Psoas muscle (tissue), 8 donors: Measurements from ENCODE around the gene FBXO17. TPM values are rescaled to one million over a fixed set of nuclear protein-coding genes. Genes with fewer than 3 reads are reported as not detected.
"Not testable (repeated sequence)": the region's sequence is repeated elsewhere in the genome, so short reads cannot be mapped to it uniquely, and the experiment has no call there.

Experiments used
- ATAC-seq, 4 donors: fragments of 200-7000 bp; cut with Tn5 transposase; one replicate each; pipeline ENCODE4 v1.9.1; 2020; ENCODE audit warnings: moderate library complexity in 3 of 4, mild to moderate bottlenecking in 2 of 4
- DNase-seq, 2 donors: peaks; one replicate each; pipeline ENCODE4 v3.0.0-alpha.2; 2020
- H3K27ac ChIP-seq: fragments of 200-600 bp; one replicate; pipeline ENCODE4 v1.8.0; 2022
- H3K27me3 ChIP-seq, 3 donors: fragments of 200-600 bp in 1 of 3; one replicate each; pipeline versions ENCODE4 v1.6.1 to v1.8.0; 2013 to 2022; ENCODE audit warnings: low read length in 2 of 3, mild to moderate bottlenecking in 2 of 3, moderate library complexity in 1 of 3; ENCODE audit not compliant: insufficient read depth in 3 of 3
- H3K36me3 ChIP-seq, 2 donors: fragments of 200-600 bp in 1 of 2; one replicate each; pipeline versions ENCODE4 v1.6.1 to v1.8.0; 2013 to 2022; ENCODE audit warnings: low read depth in 1 of 2, mild to moderate bottlenecking in 1 of 2, moderate library complexity in 1 of 2; ENCODE audit not compliant: insufficient read depth in 1 of 2
- H3K4me1 ChIP-seq: fragments of 200-600 bp; one replicate; pipeline ENCODE4 v1.8.0; 2022
- H3K4me3 ChIP-seq: fragments of 200-600 bp; one replicate; pipeline ENCODE4 v1.8.0; 2022; ENCODE audit warnings: mild to moderate bottlenecking
- H3K9me3 ChIP-seq: fragments of 200-600 bp; one replicate; pipeline ENCODE4 v1.8.0; 2022
- CTCF ChIP-seq: fragments of 200-600 bp; IDR thresholded peaks from one replicate; pipeline ENCODE4 v1.8.0; 2022; ENCODE audit warnings: antibody characterized with exemption
- WGBS, 3 donors: extraction: QIAGEN DNeasy Blood & Tissue Kit; methylation state at CpG; one replicate each; pipeline versions ENCODE4 v1.1.6 to v1.1.7; 2013; 5-methylcytosine and 5-hydroxymethylcytosine counted together
- intact Hi-C, 2 donors: fragments of 100-400 bp; cut with DNase I; formaldehyde crosslinking; loops; one replicate each; pipeline versions ENCODE4 v1.11.0 to v1.14.2; 2022
- polyA plus RNA-seq, 3 donors: library from polyadenylated mRNA; stranded (reverse); fragments of 200-250 nt; gene quantifications; one replicate each; pipeline ENCODE4 v1.2.3, GENCODE V29; 2013
- total RNA-seq, 4 donors: library from RNA; stranded (reverse); fragmentation: NEBNext Ultra II Directional in 2 of 4; extraction: Animal tissue kit (Norgen Biotek cat#: 25700) in 2 of 4; gene quantifications; one replicate each; pipeline versions ENCODE4 v1.2.1 to v1.2.4, GENCODE V29; 2021 to 2023
- donor health status: healthy with polysubstance abuse.
- donor health status: DM: no; HTN: no; CAD: no; lungs with moderate emphysema.
- donor health status: Bipolar disorder and iron deficiency.
- donor health status: healthy.
- donor health status: DM: yes; HTN: yes; CAD: no.
- donor health status: DM: no; HTN: no; CAD: no.
- donor health status: DM: no; HTN: no; CAD: no.
- donor health status: DM: yes; HTN: yes; CAD: no.

The FBXO17 gene
- total and polyA plus RNA-seq, 7 donors: 1.6 to 4.3 (median 2.2) TPM

DNA sequence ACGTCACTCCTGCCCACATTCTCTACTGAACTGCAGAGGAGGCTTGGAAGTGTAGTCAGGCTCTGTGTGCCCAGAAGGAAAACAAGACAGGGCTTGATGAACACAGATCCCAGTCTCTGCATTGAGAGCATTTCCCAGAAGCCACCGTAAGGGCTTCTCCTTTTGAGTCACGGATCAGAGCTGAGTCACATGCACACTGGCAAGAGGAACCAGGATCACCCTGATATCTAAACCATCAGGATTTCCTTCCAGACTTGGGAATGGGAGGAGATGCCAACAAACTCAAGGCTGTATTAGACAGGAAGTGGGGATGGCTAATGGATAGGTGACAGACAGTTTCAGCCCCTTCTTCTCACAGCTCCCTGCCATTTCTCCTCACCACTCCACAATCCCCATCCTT lies 17.7 kb upstream of the FBXO17 start:
- intact Hi-C loops: loop anchor here in 1 of 2 donors (5.0 kb wide), 1 partner anchor 1564 kb away; no protein-coding TSS in a partner anchor
- ATAC-seq (no peak), DNase-seq (no peak)
- H3K4me3 ChIP-seq: no peak overlapping the region
- H3K36me3 ChIP-seq: no peaks in the 10 kb centered on the region
- TF ChIP-seq CTCF: no peak
- H3K27ac ChIP-seq: no peak overlapping the region
- H3K9me3 ChIP-seq: no peaks in the 10 kb centered on the region
- H3K4me1 ChIP-seq: no peaks in the 10 kb centered on the region
- peaks cover 0 to 15% (median 4%) of the 10 kb centered on the region in 3 donors for H3K27me3 ChIP-seq
- WGBS, 3 donors: 57 to 58% (median 57%) methylated on average over 3 of the region's 3 CpGs

GRCh38 chr19:38990949-38991697 lies 15.6 kb upstream of the FBXO17 start:
- intact Hi-C loops: loop anchor here in 1 of 2 donors (5.0 kb wide), 1 partner anchor 1566 kb away; no protein-coding TSS in a partner anchor
- ATAC-seq: no peak
- WGBS, 3 donors: 41 to 63% (median 44%) methylated on average over 13 of the region's 13 CpGs

DNA sequence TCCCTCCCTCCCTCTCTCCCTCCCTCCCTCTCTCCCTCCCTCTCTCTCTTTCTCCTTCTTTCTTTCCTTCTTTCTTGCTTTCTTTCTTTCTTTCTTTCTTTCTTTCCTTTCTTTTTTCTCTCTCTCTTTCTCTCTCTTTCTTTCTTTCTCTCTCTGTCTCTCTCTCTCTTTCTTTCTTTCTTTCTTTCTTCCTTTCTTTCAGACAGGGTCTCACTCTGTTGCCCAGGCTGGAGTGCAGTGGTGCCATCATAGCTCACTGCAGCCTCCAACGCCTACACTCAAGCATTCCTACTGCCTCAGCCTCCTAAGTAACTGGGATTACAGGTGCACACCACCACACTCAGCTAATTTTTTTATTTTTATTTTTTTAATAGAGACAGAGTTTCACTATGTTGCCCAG lies 14.1 kb upstream of the FBXO17 start:
- not testable (repeated sequence) for H3K9me3 ChIP-seq, H3K4me3 ChIP-seq, DNase-seq, H3K36me3 ChIP-seq, ATAC-seq, H3K4me1 ChIP-seq, H3K27ac ChIP-seq
- intact Hi-C loops: loop anchor here in 1 of 2 donors (5.0 kb wide), 1 partner anchor 1568 kb away; no protein-coding TSS in a partner anchor
- WGBS, 3 donors: 68 to 96% (median 72%) methylated on average over 1 of the region's 1 CpG
- H3K27me3 ChIP-seq: peaks cover 0 to 19% (median 8%) of the 10 kb centered on the region in 3 donors

More at GRCh38 chr19:38990949-38991697, 15.6 kb upstream of the FBXO17 start:
- Histone ChIP-seq H3K4me1 (no peaks in the 10 kb centered on the region), H3K27ac (no peak overlapping the region), H3K9me3 (no peaks in the 10 kb centered on the region), H3K27me3 (peaks cover 0 to 19% (median 4%) of the 10 kb centered on the region in 3 donors), H3K4me3 (no peak overlapping the region), H3K36me3 (no peaks in the 10 kb centered on the region)
- DNase-seq: peak in 1 of 2 donors; percentile 31
- TF ChIP-seq CTCF: no peak

- 6 to 14% (median 7%) methylated on average over 12 of the region's 12 CpGs for WGBS, 3 donors
- H3K27ac ChIP-seq: no peak overlapping the region
- no peak for ATAC-seq
These were observed 13.6 kb upstream of the FBXO17 start for GRCh38 chr19:38989066-38989605.

GRCh38 chr19:38988627-38989026 lies 13.1 kb upstream of the FBXO17 start:
- H3K36me3 ChIP-seq, H3K4me1 ChIP-seq, H3K9me3 ChIP-seq, DNase-seq, H3K4me3 ChIP-seq, H3K27ac ChIP-seq, ATAC-seq, intact Hi-C loops: not testable (repeated sequence)
- 70 to 85% (median 80%) methylated on average over 4 of the region's 4 CpGs for WGBS, 3 donors
- peaks cover 0 to 19% (median 8%) of the 10 kb centered on the region in 3 donors for H3K27me3 ChIP-seq

More at GRCh38 chr19:38989066-38989605, 13.6 kb upstream of the FBXO17 start:
- Histone ChIP-seq H3K4me3 (no peak overlapping the region), H3K36me3 (no peaks in the 10 kb centered on the region), H3K9me3 (no peaks in the 10 kb centered on the region), H3K27me3 (peaks cover 0 to 19% (median 8%) of the 10 kb centered on the region in 3 donors), H3K4me1 (no peaks in the 10 kb centered on the region)
- TF ChIP-seq CTCF: no peak
- intact Hi-C loops: no loop called here
- DNase-seq: no peak

- peaks cover 0 to 12% (median 4%) of the 10 kb centered on the region in 3 donors for H3K27me3 ChIP-seq
- H3K4me1 ChIP-seq, intact Hi-C loops, H3K9me3 ChIP-seq, ATAC-seq, H3K36me3 ChIP-seq, H3K4me3 ChIP-seq, H3K27ac ChIP-seq, DNase-seq: not testable (repeated sequence)
- WGBS, 3 donors: 74 to 80% (median 75%) methylated on average over 6 of the region's 6 CpGs
These were observed 12.2 kb upstream of the FBXO17 start for GRCh38 chr19:38987745-38988144.
